ENCODE measurements around the gene TCEANC2.
"Not testable (repeated sequence)": the region's sequence is repeated elsewhere in the genome, so short reads cannot be mapped to it uniquely, and the experiment has no call there.

The TCEANC2 gene

GRCh38 chr1:54091666-54092065 is 38.3 kb downstream of the TCEANC2 start:
- DNase-seq: no peak

DNA sequence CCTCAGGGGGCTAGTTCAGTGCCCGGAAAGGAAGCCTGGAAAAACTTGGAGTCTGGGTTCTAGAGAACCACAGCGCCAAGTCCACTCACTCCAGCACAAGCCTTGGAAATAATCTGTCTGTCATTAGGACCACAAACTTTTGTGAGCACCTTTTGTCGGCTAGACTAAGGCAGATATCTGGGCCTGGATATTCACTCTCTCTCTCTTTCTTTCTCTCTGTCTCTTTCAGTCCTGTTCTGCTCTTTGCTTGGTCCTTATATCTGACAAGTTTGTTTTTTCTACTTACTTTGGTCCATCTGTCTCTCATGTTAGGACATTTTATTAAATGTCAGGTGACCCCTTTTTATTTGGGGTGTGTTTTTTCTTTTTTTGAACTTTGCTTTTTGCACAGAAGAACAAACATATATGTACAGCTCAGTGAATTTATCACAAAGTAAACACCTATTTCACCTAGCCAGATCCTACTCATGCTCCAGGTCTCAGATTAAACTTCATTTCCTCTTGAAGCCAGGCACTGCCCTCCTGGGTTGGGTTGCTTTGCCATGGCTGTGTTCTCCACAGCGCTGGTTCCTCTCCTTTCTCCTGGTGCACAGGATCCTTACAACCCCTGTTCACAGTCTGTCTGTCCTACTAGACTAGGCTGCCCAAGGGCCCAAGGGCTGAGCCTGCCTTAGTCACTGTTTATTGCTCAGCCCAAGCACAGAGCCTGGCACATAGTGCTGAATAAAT is 40.8 kb downstream of the TCEANC2 start:
- DNase-seq: no peak

- DNase-seq: not testable (repeated sequence)
Observed at GRCh38 chr1:54094730-54095105, 41.3 kb downstream of the TCEANC2 start.

DNA sequence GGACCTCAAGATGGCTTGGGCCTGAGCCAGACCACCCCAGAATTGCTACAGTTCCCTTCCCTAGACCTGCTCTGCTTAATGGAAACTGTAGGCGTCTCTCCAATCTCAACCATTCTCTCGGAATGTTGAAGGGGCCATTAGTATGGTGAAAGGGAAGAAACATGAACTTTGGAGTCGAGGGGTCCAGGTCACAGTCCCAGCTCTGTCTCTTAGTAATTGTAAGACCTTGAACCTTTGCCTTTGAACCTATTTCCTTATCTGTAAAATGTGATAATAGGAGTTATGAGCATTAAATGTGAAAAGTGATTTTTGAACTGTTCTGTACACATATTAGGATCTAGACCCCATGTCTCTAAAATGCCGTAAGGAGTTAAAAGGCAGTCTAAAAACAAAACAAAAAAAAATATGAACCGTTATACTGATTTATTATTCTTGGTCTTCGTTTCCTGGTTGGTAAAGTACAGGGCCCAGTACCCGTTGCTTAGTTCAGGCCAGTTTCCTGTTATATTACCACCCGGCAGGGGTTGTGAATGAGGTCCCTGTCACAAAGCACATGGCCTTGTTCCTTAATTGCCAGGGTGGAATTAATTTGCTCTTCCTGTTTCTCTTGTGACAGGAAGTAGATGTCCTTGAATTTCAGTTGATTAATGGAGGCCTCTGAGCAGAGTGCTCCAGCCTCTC is 42.3 kb downstream of the TCEANC2 start:
- DNase-seq: no peak

DNA sequence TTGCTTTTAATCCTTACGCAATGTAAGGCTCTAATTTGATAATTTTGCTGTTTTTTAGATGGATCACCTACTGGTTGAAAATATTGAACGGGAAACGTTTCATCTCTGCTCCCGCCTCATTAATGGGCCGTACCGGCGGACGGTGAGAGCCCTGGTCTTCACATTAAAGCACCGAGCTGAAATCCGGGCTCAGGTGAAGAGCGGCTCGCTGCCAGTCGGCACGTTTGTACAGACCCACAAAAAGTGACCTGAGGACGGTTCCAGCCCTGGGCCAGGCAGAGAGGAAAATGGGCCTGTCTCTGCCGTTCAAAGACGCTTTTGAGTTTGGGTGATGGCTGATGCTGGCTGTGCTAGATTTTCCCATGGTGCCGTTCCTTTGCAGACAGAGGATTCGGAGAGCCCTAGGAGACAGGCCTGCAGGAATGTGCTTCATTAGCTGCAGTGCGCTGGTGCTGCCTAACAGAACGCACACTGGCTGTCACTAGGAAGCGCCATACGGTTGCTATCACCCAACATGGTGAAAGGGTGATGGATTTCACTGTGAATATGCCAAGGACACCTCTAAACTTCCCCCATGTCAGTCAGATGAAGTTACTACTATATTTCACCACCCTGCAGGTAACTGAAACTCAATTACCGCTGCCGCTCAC is 42.9 kb downstream of the TCEANC2 start:
- no peak for DNase-seq

GRCh38 chr1:54096877-54097240 is 43.5 kb downstream of the TCEANC2 start:
- no peak for DNase-seq

DNA sequence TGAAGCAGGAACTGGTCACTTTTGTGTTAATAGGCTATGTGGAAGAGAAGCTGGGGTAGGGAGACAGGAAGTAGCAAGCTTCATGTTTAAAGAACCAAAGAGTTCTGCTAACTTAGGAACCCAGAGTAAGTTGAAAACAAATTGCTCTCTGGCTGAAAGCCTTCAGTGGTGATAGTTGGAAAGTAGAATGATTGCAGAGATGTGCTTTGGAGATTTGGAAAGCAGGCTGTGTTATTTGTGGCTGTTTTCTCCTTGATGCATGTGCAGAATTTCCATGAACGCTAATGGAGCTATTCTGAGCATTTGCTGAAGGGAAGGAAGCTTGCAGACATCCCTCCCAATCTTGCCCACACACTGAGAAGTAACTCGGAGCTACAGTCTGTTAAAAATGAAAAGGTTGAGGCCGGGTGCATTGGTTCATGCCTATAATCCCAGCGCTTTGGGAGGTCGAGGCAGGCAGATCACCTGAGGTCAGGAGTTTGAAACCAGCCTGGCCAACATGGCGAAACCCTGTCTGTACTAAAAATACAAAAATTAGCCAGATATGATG is 45.7 kb downstream of the TCEANC2 start:
- no peak for DNase-seq

- DNase-seq: no peak
Observed at GRCh38 chr1:54100500-54100899, 47.1 kb downstream of the TCEANC2 start.

GRCh38 chr1:54103414-54103813 is 50.0 kb downstream of the TCEANC2 start:
- DNase-seq: no peak

GRCh38 chr1:54104613-54105012 is 51.2 kb downstream of the TCEANC2 start:
- not testable (repeated sequence) for DNase-seq

DNA sequence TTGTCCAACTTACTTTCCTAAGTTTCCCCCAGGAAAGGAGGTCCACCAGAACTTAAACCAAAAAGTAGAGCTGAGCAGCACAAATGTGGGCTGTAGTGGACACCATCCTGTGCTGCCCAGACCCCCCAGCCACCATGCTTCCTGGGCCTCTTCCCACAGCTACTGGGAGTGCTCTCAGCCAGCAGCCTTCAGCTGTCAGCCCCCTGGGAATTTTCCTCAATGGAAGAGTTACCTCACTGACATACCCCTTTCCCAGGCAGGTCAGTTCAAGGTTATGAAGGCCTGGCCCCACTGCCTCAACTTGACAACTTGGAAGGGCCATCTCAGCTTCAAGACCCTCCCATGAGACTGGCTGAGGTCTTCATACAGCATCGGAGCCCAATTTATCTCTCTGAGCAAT is 51.7 kb downstream of the TCEANC2 start:
- DNase-seq: no peak

DNA sequence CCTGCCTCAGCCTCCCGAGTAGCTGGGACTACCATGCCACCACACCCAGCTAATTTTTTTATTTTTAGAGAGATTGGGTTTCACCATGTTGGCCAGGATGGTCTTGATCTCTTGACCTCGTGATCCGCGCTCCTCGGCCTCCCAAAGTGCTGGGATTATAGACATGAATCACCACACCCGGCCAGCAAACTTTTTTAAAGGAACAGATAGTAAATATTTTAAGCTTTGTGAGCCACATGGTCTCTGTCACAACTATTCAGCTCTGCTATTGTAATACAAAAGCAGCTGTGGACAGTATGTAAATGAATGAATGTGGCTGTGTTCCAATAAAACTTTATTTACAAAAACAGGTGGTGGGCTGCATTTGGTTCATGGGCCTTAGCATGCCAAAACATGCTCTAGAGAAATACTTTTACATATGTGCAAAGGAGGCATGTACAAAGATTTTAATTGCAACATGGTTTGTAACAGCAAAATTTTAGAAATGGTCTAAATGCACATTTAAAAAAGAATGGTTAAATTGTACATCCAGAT is 52.4 kb downstream of the TCEANC2 start:
- DNase-seq: no peak

DNA sequence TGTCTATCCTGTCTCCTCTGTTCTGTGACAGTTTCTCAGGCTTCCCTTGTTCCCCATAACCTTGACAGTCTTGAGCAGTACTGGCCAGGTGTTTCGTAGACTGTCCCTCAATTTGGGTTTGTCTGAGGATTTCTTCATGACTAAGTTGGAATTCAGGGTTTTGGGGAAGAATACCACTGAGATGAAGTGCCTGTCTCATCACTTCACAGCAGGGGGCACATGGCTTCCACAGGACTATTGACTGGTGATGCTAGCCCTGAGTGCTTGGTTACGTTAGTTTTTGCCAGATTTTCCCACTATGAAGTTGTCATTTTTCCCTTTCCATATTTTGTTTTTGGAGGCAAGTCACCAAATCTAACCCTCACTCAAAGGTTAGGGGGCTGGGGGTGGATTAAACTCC is 53.7 kb downstream of the TCEANC2 start:
- DNase-seq: no peak

DNA sequence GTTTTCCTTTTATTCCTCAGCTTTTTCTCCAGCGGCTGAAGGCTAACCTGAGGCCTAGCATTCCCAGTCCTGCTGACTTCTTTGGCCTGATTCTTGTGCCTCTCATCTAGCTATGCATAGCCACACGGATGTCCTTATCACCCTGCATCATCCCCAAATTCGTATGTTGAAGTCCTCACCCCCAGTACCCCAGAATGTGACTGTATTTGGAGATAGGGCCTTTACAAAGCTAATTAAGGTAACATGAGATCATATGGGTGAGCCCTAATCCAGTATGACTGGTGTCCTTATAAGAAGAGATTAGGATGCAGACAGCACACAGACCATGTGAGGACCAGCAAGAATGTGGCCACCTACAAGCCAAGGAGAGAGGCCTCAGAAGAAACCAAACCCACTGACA is 54.7 kb downstream of the TCEANC2 start:
- DNase-seq: no peak

GRCh38 chr1:54109129-54110090 is 56.0 kb downstream of the TCEANC2 start:
- DNase-seq: no peak

DNA sequence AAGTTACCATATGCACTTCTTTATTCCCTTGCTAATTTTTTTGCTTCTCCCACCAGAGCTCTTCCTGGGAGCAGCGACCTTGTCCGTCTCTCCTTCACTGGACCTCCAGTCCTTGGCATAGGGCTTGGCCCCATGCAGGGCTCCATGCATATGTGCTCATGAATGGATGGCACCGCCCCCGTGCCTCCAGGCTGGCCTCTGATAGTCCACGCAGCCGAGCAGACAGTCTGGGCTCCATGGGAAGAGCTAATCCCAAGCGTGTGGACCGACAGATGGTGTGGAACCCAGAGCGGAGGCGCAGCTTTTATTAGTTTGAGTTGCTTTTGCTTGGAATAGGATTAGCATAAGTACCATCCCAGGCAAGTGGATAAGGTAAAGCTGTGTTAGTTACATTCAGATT is 57.6 kb downstream of the TCEANC2 start:
- no peak for DNase-seq

DNA sequence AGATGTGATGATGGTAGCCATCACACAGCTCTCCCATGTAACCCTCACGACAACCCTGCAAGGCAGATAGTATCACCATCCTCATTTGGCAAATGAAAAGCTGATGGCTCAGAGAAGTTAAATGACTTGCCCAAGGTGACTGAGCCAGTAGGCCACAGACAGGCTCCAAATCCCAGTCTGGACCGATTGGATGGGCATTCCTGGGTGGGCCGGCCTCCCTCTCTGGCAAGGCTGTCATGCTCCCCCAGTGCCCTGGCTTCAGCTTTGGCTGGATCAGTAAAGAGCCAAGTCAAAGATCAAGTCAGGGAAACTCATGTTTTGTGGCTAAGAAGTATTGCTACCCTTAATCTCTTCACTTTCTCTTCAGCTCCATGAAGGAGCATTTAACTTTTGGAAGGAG is 58.2 kb downstream of the TCEANC2 start:
- no peak for DNase-seq

DNA sequence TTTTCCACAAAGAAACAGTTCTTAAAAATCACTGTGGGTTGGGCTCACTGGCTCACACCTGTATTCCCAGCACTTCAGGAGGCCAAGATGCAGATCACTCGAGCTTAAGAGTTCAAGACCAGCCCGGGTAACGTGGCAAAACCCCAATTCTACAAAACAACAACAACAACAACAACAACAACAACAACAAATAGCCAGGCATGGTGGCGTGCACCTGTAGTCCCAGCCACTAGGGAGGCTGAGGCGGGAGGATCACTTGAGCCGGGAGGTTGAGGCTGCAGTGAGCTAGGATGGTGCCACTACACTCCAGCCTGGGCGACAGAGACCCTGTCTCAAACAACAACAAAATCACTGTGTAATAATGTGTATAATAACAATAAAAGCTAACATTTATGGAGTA is 58.6 kb downstream of the TCEANC2 start:
- DNase-seq: no peak

- DNase-seq: no peak
Observed at GRCh38 chr1:54112705-54113368, 59.4 kb downstream of the TCEANC2 start.

GRCh38 chr1:54114001-54114400 is 60.6 kb downstream of the TCEANC2 start:
- no peak for DNase-seq

DNA sequence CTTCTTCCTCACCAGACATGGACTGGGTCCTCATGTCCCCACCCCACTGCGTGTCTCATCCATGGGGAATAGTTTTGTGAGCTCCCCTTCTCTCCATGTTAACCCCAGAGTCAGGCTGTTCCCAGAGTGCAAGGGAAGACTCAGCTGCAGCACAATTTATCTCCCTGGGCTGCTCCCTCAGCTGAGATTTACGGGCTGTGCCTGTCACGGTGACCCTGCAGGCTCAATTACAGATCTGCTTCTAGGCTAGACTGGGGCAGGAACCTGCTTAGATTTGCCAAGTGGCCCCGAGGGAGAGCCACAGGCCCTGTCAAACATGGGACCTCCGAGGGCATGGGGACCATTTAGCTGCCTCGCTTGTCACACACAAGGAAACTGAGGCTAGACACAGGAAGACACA is 61.5 kb downstream of the TCEANC2 start:
- no peak for DNase-seq

GRCh38 chr1:54115520-54115919 is 62.1 kb downstream of the TCEANC2 start:
- DNase-seq: no peak
